Left hindlimb (tissue), 1 donor: ENCODE data around the gene DPYD.
A peak's percentile ranks its signal among the peaks of the same experiment; 100 is the strongest.

Experiments
- DNase-seq: peaks from one replicate; pipeline ENCODE4 v3.0.0-alpha.2; 2018

Gene DPYD

GRCh38 chr1:97920832-97921571 is at the start of gene DPYD:
DPYD (minus strand) TSS chr1:97921034; CDS start chr1:97920922, 112 bp downstream.
- DNase-seq: peak; percentile 90

- no peak for DNase-seq
Measured at GRCh38 chr1:97960470-97960869, 39.6 kb upstream of the DPYD start.

DNA sequence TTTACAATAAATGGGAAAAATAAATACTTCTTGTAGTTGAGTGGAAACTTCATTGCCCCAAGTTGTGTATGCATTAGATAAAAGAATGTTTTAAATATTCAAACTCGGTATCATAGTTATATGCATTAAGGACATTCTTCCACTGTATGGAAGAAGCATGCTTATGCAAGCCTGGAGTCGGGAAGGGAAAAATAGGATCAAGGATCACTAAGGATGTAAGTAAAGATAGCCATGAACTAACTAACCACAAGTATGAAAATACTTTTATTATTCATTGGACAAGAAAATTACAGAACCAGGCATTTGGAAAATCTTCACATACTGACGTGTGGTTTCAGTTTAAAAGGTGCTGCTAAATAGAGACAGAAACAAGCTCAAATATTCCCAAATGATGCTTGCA is 26.9 kb upstream of the DPYD start:
- no peak for DNase-seq

- no peak for DNase-seq
Measured at GRCh38 chr1:97943354-97943753, 22.5 kb upstream of the DPYD start.

- no peak for DNase-seq
Measured at GRCh38 chr1:97942161-97943123, 21.6 kb upstream of the DPYD start.

DNA sequence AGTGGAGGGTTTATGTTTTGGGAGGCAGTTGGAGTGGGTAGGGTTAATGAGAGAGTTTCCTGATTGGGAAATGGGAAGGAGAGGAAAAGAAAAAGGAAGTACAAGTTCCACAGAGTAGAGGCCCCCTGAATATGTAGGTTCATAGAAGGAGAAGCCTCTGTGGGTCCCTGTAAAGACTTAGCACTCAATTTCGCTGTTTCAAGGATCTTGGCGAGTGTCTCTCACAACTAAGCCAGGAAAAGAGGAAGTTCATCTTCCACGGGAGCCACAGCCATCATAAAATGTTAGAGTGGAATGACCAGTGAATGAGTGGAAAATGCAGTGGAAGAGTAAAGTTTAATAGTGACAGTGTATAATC is 17.4 kb upstream of the DPYD start:
- DNase-seq: no peak

DNA sequence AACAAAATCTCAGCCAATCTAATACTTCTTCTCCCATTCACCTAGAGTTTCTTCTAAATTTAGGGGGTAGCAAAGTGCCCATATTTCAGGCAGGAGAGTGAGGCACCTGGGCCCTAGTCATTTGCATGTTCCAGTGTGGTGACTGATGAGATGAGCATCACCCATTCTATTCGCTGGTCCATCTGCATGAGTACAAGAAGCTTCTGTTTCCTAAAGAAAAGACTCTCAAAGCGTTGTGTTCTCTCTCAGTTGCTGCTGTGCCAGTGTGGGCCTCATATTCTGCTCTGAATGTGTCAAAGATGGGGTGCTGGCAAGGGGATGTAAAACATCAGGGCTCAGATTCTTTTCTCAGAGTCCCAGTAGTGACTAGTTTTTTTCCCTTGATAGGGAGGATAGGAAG is 16.1 kb upstream of the DPYD start:
- no peak for DNase-seq

GRCh38 chr1:97934491-97934890 is 13.7 kb upstream of the DPYD start:
- DNase-seq: no peak

GRCh38 chr1:97929874-97930851 is 9.3 kb upstream of the DPYD start:
- no peak for DNase-seq

GRCh38 chr1:97926017-97926708 is 5.3 kb upstream of the DPYD start:
- no peak for DNase-seq

DNA sequence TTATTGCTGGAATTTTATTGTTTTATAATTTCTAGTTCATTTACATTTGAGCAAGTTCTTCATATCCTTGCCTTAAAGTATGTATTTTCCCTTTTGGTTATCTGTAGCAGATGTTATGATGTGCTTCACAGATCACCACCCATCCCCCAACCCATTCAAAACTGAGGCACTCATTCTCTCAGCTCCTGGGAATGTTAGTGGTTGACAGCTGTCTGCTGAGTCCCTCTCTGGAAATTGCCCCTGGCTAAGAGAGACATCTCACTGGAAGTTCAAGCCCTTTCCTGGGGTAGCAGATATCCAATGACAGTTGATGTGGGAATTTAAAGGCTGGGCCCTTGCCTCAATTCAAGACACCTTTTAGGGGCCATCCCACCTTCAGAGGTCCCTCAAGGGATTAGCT is 4.3 kb upstream of the DPYD start:
- no peak for DNase-seq

DNA sequence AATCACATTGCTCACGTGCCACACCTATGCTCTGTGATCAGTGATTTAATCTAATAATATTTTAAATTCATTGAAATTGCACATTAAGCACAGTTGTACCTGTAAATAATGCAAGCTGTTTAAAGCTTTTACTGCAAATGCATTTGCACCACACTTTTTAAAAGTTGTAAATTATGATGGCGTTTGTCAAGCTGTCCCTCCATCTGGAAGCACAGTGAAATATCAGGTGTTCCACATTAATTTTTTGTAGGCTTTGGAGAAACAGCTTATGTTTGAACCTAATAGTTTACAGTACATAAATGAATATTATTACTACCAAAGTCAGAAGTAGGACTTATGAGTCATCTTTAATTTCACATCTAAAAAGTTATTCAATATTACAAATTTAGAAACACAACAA is 3.0 kb upstream of the DPYD start:
- DNase-seq: no peak

GRCh38 chr1:97920276-97920831 is 480 bp downstream of the DPYD start:
- no peak for DNase-seq

DNA sequence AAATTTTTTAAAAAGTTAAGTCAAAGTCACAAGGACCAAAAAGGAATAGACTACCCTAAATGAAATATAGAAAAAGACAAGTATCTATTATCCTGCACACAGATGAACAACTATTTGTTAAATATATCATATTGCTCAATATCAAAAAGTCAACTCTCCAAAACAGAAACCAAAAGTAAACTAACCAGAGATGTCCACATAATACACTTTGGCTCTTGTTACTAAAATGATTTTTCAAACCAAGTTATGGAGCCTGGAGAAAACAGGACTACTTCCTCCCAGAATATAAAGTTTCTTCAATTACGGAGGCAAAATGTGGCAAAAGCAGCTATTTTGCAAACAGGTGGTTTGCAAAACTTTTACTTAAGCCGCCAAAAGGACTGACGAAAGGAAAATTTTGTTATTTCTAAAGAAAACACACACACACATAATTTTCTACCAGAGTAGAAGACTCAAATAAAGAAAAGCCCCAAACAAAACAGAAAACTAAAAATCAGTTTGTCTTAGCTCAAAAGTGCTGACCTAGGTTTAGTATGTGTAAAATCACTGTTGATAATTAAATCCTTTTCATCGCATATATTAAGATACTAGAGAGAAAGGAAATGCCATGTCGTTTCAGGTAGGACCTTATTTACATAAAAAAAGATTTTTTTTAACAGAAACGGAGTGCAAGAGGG is 1.1 kb downstream of the DPYD start:
- DNase-seq: no peak

DNA sequence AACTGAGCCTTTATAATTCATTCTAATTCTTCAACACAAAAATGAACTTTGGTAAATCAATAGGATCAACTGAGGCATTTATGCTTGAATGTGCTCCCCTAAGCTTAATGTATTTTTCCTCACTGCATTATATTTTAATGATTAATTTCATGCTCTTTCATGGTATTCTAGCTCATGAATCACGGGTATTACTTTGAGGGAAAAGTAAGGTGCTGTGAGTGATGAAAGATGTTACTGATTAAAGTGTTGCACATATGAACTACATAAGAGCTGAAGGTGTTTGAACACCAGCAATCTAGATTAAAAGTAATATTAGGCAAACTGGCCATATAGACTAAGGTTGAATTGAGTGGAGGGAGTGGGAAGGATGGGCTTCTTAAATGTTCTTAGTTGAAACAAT is 1.9 kb downstream of the DPYD start:
- no peak for DNase-seq

- DNase-seq: no peak
Measured at GRCh38 chr1:97913506-97914139, 7.2 kb downstream of the DPYD start.

- no peak for DNase-seq
Measured at GRCh38 chr1:97911266-97912215, 9.3 kb downstream of the DPYD start.

DNA sequence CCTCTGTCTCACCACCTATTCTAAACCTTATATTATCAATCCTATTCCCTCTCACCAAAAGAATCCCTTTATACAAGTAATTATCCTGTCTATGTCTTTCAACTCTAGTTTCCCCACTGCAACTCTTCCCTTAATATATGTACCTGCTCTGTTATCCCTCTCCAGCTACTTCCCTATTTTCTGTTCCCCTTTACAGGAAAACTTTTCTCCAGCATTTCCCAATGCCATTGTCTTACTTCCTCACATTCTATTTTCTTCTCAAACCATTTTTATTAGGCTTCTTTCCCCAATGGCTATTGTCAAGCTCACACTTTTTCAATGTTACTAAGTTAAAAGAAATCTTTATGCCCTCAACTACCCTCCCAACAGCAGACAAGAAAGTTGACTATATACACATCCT is 11.6 kb downstream of the DPYD start:
- DNase-seq: no peak

DNA sequence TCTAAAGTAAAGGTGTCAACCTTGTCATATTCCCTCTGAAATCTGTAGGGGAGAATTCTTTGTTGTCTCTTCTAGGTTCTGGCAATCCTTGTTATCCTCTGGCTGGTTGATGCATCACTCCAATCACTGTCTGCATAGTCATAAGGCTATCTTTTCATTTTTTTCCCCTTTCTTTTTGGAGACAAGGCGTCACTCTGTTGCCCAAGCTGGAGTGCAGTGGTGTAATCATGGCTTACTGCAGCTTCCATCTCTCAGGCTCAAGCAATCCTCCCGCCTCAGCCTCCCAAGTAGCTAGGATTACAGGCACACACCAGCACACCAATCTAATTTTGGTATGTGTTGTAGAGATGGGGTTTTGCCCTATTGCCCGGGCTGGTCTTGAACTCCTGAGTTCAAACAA is 12.9 kb downstream of the DPYD start:
- DNase-seq: no peak
